T-cell (primary cell): ENCODE data around the gene HEPACAM. TPM values are rescaled to one million over a fixed set of nuclear protein-coding genes. Genes with fewer than 3 reads are reported as not detected.

ENCODE experiments used
- ATAC-seq, 4 experiments: fragments of 200-7000 bp in 3 of 4; fragments of 150-1000 bp in 1 of 4; cut with Tn5 transposase; replicated peaks in 1 of 4; 1 replicate in 3 of 4; 2 replicates in 1 of 4; pipeline ENCODE4 v1.10.0; 2021; ENCODE audit warnings: moderate library complexity in 3 of 4, mild to moderate bottlenecking in 2 of 4, moderate number of reproducible peaks in 1 of 4
- CTCF ChIA-PET, 2 donors: fragments of 300-600 bp; sonication (Branson Sonifier 250); formaldehyde crosslinking; loops; one replicate each; lab custom pipeline; 2022; ENCODE audit warnings: antibody characterized with exemption in 2 of 2; lab: Charles Lee
- POLR2A ChIA-PET, 2 donors: fragments of 300-600 bp; sonication (Branson Sonifier 250); formaldehyde crosslinking; loops; one replicate each; lab custom pipeline; 2022; ENCODE audit warnings: antibody characterized with exemption in 2 of 2; lab: Charles Lee
- DNase-seq, 35 experiments: peaks; one replicate each; pipeline versions ENCODE4 v3.0.0 to v3.0.0-alpha.2; 2013 to 2023
- H3K27ac ChIP-seq: one replicate; pipeline ENCODE4 v1.5.1; 2013; ENCODE audit warnings: low read length
- H3K27me3 ChIP-seq, 2 experiments: replicated peaks in 1 of 2; 1 replicate in 1 of 2; 2 replicates in 1 of 2; pipeline versions ENCODE4 v1.6.1 to v1.7.0; 2013; ENCODE audit warnings: low read length in 1 of 2, mixed read lengths in 1 of 2; ENCODE audit not compliant: control insufficient read depth in 2 of 2, insufficient read depth in 2 of 2; ENCODE audit errors: extremely low read depth in 1 of 2
- H3K36me3 ChIP-seq, 2 donors: 1 replicate in 1 of 2; 2 replicates in 1 of 2; pipeline versions ENCODE4 v1.6.1 to v1.7.0; 2013; ENCODE audit warnings: low read length in 1 of 2; ENCODE audit not compliant: control insufficient read depth in 2 of 2, insufficient read depth in 1 of 2; ENCODE audit errors: extremely low read depth in 1 of 2
- H3K4me1 ChIP-seq, 2 experiments: 1 replicate in 1 of 2; 2 replicates in 1 of 2; pipeline versions ENCODE4 v1.6.1 to v1.7.0; 2013; ENCODE audit warnings: low read length in 2 of 2, mixed read lengths in 1 of 2; ENCODE audit not compliant: insufficient read depth in 2 of 2, control insufficient read depth in 1 of 2; ENCODE audit errors: extremely low read depth in 1 of 2
- H3K4me3 ChIP-seq, 2 donors: 1 replicate in 1 of 2; 2 replicates in 1 of 2; pipeline versions ENCODE4 v1.5.1 to v1.7.0; 2013; ENCODE audit warnings: mild to moderate bottlenecking in 2 of 2, low read length in 1 of 2, moderate library complexity in 1 of 2; ENCODE audit not compliant: control insufficient read depth in 1 of 2; ENCODE audit errors: extremely low read depth in 1 of 2
- H3K9me3 ChIP-seq: 2 replicates; pipeline ENCODE4 v1.7.0; 2013
- H3K27ac Mint-ChIP-seq, 2 donors: one replicate each; pipeline ENCODE4 v1.8.0; 2020 to 2021; ENCODE audit warnings: mild to moderate bottlenecking in 2 of 2, mixed read lengths in 2 of 2
- H3K27me3 Mint-ChIP-seq, 2 donors: one replicate each; pipeline ENCODE4 v1.8.0; 2021 to 2022; ENCODE audit warnings: mixed read lengths in 2 of 2
- H3K36me3 Mint-ChIP-seq: one replicate; pipeline ENCODE4 v1.8.0; 2021; ENCODE audit warnings: mixed read lengths
- H3K4me1 Mint-ChIP-seq, 3 donors: one replicate each; pipeline ENCODE4 v1.8.0; 2020 to 2022; ENCODE audit warnings: mixed read lengths in 3 of 3, mild to moderate bottlenecking in 1 of 3
- H3K4me3 Mint-ChIP-seq, 3 donors: one replicate each; pipeline ENCODE4 v1.8.0; 2020 to 2022; ENCODE audit warnings: mild to moderate bottlenecking in 3 of 3, mixed read lengths in 3 of 3, moderate library complexity in 3 of 3
- H3K9me3 Mint-ChIP-seq, 3 donors: one replicate each; pipeline ENCODE4 v1.8.0; 2020 to 2022; ENCODE audit warnings: mixed read lengths in 3 of 3
- WGBS: methylation state at CpG from one replicate; pipeline ENCODE4 v1.1.5; 2013; ENCODE audit warnings: missing lambda C conversion rate; ENCODE audit not compliant: insufficient coverage; 5-methylcytosine and 5-hydroxymethylcytosine counted together
- total RNA-seq, 35 experiments: library from RNA in 6 of 35; stranded (reverse) in 6 of 35; fragments of 120-200 nt in 1 of 35; gene quantifications; one replicate each; pipeline versions ENCODE4 v1.2.1 to v1.2.4 and lab custom pipeline; 2013 to 2026

The HEPACAM gene
- total RNA-seq, 5 donors from 2014 or later (not counting 1 experiment from before 2014, with no cell fraction given): not detected

GRCh38 chr11:124892146-124892545, 43.7 kb downstream of the HEPACAM start:
- no peaks in the 10 kb centered on the region for H3K4me1 ChIP-seq
- Mint-ChIP-seq H3K36me3 (no peaks in the 10 kb centered on the region), H3K4me3 (no peak overlapping the region), H3K27me3 (peaks cover 9% of the 10 kb centered on the region in 2 donors), H3K27ac (no peak overlapping the region), H3K4me1 (peaks cover 0 to 9% (median under 1%) of the 10 kb centered on the region in 3 donors), H3K9me3 (no peaks in the 10 kb centered on the region)
- ChIA-PET POLR2A (no interaction called here), CTCF (no interaction called here)
- ATAC-seq: no peak
- no peak overlapping the region for H3K27ac ChIP-seq
- H3K4me3 ChIP-seq: no peak overlapping the region
- H3K36me3 ChIP-seq: no peaks in the 10 kb centered on the region
- H3K27me3 ChIP-seq: peaks cover 0 to 37% of the 10 kb centered on the region in 2 experiments
- 75% methylated on average over 2 of the region's 2 CpGs for WGBS
- no peaks in the 10 kb centered on the region for H3K9me3 ChIP-seq
- DNase-seq: no peak

DNA sequence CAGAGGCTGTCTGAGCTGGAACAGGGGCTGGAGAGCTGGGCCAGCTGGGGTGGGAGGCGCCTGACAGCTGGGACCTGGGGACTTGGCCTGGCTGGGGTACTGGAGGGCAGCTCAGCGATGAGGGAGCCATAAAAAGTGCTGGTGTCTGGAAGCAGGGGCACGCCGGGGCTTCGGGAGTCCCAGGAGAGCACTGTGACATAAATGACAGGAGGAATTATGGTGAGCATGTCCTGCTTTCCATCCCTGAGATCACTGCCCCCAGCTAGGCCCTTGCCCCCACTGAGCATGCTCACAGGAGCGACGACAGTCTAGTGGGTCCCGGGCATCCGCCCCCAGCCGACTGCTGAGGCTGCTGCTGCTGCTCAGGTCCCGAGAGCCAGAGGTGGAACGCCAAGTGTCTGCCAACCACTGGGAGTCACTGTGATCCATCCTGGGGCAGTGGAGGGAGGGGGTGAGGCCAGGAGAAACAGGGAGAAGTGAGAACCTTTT, 44.4 kb downstream of the HEPACAM start:
- Mint-ChIP-seq H3K9me3 (no peaks in the 10 kb centered on the region), H3K27me3 (peaks cover 9 to 15% of the 10 kb centered on the region in 2 donors), H3K4me1 (peaks cover 0 to 9% (median 0%) of the 10 kb centered on the region in 3 donors), H3K27ac (no peak overlapping the region), H3K4me3 (no peak overlapping the region), H3K36me3 (no peaks in the 10 kb centered on the region)
- POLR2A ChIA-PET: no interaction called here
- no peaks in the 10 kb centered on the region for H3K9me3 ChIP-seq
- H3K4me1 ChIP-seq: no peaks in the 10 kb centered on the region
- H3K27ac ChIP-seq: no peak overlapping the region
- ATAC-seq (no peak), DNase-seq (no peak)
- WGBS: 89% methylated on average over 8 of the region's 12 CpGs
- H3K27me3 ChIP-seq: peaks cover 0 to 39% of the 10 kb centered on the region in 2 experiments
- H3K4me3 ChIP-seq: no peak overlapping the region
- no peaks in the 10 kb centered on the region for H3K36me3 ChIP-seq
- CTCF ChIA-PET: no interaction called here

GRCh38 chr11:124890683-124891372, 45.0 kb downstream of the HEPACAM start:
- no peaks in the 10 kb centered on the region for H3K9me3 Mint-ChIP-seq
- WGBS: 70% methylated on average over 5 of the region's 9 CpGs
- no peak overlapping the region for H3K27ac Mint-ChIP-seq
- ChIA-PET CTCF (interaction anchor here in 1 of 2 donors (0.7 kb wide), 1 partner anchor 14 kb away, joined by 3 read pairs; no protein-coding TSS in a partner anchor), POLR2A (no interaction called here)
- H3K4me3 Mint-ChIP-seq: no peak overlapping the region
- H3K27me3 ChIP-seq: peaks cover 0 to 39% of the 10 kb centered on the region in 2 experiments
- H3K36me3 ChIP-seq: no peaks in the 10 kb centered on the region
- no peaks in the 10 kb centered on the region for H3K36me3 Mint-ChIP-seq
- DNase-seq (no peak), ATAC-seq (no peak)
- H3K27ac ChIP-seq: no peak overlapping the region
- H3K4me3 ChIP-seq: no peak overlapping the region
- no peaks in the 10 kb centered on the region for H3K9me3 ChIP-seq
- H3K27me3 Mint-ChIP-seq: peaks cover 14 to 19% of the 10 kb centered on the region in 2 donors
- no peaks in the 10 kb centered on the region for H3K4me1 ChIP-seq
- peaks cover 0 to 9% (median 0%) of the 10 kb centered on the region in 3 donors for H3K4me1 Mint-ChIP-seq

GRCh38 chr11:124890151-124890550, 45.7 kb downstream of the HEPACAM start:
- no peaks in the 10 kb centered on the region for H3K36me3 ChIP-seq
- ChIA-PET CTCF (no interaction called here), POLR2A (no interaction called here)

DNA sequence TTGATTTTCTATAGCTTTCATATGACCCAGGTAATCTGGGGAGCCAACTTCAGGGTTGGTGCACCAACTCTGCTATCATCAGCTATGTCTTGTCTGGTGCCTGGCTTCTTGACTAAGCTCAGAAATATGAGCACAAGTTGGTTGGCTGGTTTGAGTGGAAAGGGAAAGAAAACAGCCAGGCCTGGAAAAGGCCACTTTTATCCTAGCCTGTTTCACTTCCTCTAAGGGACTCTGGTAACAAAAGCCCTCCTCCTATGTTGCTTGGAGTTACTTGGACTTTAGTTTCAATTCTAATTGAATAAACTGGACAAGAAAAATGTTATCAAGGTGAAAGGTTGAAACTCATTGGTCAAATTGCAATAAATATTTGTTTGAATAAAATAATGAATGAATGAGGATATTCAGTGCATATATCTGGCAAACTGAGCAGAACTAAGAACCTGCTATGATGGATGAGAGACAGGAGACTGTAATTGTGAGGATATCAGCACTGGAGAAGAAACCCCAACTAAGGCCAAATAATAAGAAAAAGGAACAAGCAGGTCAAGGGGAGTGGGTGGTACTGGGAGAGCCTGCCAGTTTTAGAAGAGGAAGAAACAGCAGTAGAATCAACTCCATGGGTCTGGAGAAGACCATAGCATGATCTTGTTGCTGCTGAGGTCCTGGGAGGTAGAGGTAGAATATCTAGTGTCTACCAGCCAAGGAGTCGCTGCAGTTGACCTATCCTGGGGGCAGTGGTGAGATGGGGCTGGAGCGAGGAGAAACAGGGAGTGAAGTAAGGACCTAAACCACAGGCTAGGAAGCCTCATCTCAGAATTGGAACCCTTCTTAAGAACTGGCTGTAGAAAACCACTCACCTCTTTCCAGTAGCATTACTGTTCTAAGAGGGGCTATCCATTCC, 46.4 kb downstream of the HEPACAM start:
- no peak overlapping the region for H3K27ac Mint-ChIP-seq
- H3K36me3 ChIP-seq: no peaks in the 10 kb centered on the region
- DNase-seq (no peak), ATAC-seq (no peak)
- CTCF ChIA-PET: interaction anchor here in 1 of 2 donors (0.5 to 0.6 kb wide), 2 partner anchors 9 to 474 kb away, joined by 3 to 7 read pairs; no protein-coding TSS in a partner anchor
- no peak overlapping the region for H3K4me3 ChIP-seq
- H3K4me3 Mint-ChIP-seq: no peak overlapping the region
- no peaks in the 10 kb centered on the region for H3K36me3 Mint-ChIP-seq
- no peaks in the 10 kb centered on the region for H3K9me3 Mint-ChIP-seq
- H3K27me3 ChIP-seq: peaks cover 0 to 38% of the 10 kb centered on the region in 2 experiments
- H3K27me3 Mint-ChIP-seq: peaks cover 19 to 20% of the 10 kb centered on the region in 2 donors
- peaks cover 0 to 9% (median 0%) of the 10 kb centered on the region in 3 donors for H3K4me1 Mint-ChIP-seq
- H3K9me3 ChIP-seq: no peaks in the 10 kb centered on the region
- WGBS: no CpG with 5 or more reads among the region's 2 CpGs
- H3K27ac ChIP-seq: no peak overlapping the region
- POLR2A ChIA-PET: no interaction called here
- no peaks in the 10 kb centered on the region for H3K4me1 ChIP-seq

More at GRCh38 chr11:124890151-124890550, 45.7 kb downstream of the HEPACAM start:
- peaks cover 0 to 9% (median 0%) of the 10 kb centered on the region in 3 donors for H3K4me1 Mint-ChIP-seq
- Histone ChIP-seq H3K4me1 (no peaks in the 10 kb centered on the region), H3K27me3 (peaks cover 0 to 40% of the 10 kb centered on the region in 2 experiments), H3K9me3 (no peaks in the 10 kb centered on the region), H3K4me3 (no peak overlapping the region), H3K27ac (no peak overlapping the region)
- H3K4me3 Mint-ChIP-seq: no peak overlapping the region
- no CpG with 5 or more reads among the region's 2 CpGs for WGBS
- H3K27ac Mint-ChIP-seq: no peak overlapping the region
- no peaks in the 10 kb centered on the region for H3K36me3 Mint-ChIP-seq
- H3K9me3 Mint-ChIP-seq: no peaks in the 10 kb centered on the region
- H3K27me3 Mint-ChIP-seq: peaks cover 19 to 20% of the 10 kb centered on the region in 2 donors
- DNase-seq (no peak), ATAC-seq (no peak)

DNA sequence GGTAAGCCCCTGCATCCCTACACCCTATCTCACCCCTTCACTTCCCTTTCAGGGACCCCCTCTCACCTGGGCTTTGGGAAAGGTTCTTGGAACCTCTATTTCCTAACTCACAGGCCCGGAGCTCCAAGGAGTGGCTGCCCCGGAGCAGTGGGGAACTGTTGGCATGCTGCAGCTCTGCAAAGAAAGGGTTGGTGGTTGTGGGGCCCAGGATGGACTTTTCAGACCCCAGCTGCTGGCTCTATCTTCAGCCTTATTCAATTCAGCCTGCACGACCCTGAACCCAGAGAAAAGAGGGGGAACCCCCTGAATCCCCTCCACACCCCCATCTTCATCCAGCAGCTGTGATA, 48.2 kb downstream of the HEPACAM start:
- no peak overlapping the region for H3K4me3 Mint-ChIP-seq
- ChIA-PET CTCF (no interaction called here), POLR2A (interaction anchor here in 1 of 2 donors (0.5 kb wide), 1 partner anchor 50 kb away, joined by 3 read pairs; no protein-coding TSS in a partner anchor)
- no peak overlapping the region for H3K4me3 ChIP-seq
- no peak overlapping the region for H3K27ac Mint-ChIP-seq
- H3K4me1 ChIP-seq: no peaks in the 10 kb centered on the region
- no peaks in the 10 kb centered on the region for H3K9me3 Mint-ChIP-seq
- H3K36me3 Mint-ChIP-seq: no peaks in the 10 kb centered on the region
- peaks cover 0 to 36% of the 10 kb centered on the region in 2 experiments for H3K27me3 ChIP-seq
- ATAC-seq (no peak), DNase-seq (no peak)
- no peaks in the 10 kb centered on the region for H3K36me3 ChIP-seq
- peaks cover 19 to 21% of the 10 kb centered on the region in 2 donors for H3K27me3 Mint-ChIP-seq
- H3K27ac ChIP-seq: no peak overlapping the region
- H3K9me3 ChIP-seq: no peaks in the 10 kb centered on the region
- WGBS: no CpG with 5 or more reads among the region's 3 CpGs
- H3K4me1 Mint-ChIP-seq: peaks cover 0 to under 1% (median 0%) of the 10 kb centered on the region in 3 donors
